Keratinocyte (primary cell): Measurements from ENCODE around the gene TMEM131. TPM values are rescaled to one million over a fixed set of nuclear protein-coding genes. Genes with fewer than 3 reads are reported as not detected.

ENCODE experiments used
- DNase-seq: peaks from one replicate; pipeline ENCODE4 v3.0.0-alpha.2; 2011; ENCODE audit warnings: low read depth, missing footprints, low spot score
- FAIRE-seq: peaks from 2 replicates; lab custom pipeline; 2011; peaks lifted over from hg19 to GRCh38; lab: Jason Lieb, UNC
- H2AFZ ChIP-seq: 2 replicates; pipeline ENCODE4 v1.6.0; 2012; ENCODE audit warnings: low read length, control low read depth, inconsistent platforms; ENCODE audit not compliant: control insufficient read depth
- H3K27ac ChIP-seq: 2 replicates; pipeline ENCODE4 v1.5.1; 2011; ENCODE audit warnings: low read length; ENCODE audit not compliant: control insufficient read depth, insufficient read depth
- H3K27me3 ChIP-seq: 3 replicates; pipeline ENCODE4 v1.6.0; 2011; ENCODE audit warnings: low read length; ENCODE audit not compliant: control insufficient read depth, insufficient read depth; ENCODE audit errors: extremely low read depth
- H3K36me3 ChIP-seq, 2 experiments: 2 replicates in 1 of 2; 3 replicates in 1 of 2; pipeline ENCODE4 v1.5.1; 2011; ENCODE audit warnings: low read length in 2 of 2, mild to moderate bottlenecking in 1 of 2; ENCODE audit not compliant: control insufficient read depth in 2 of 2, insufficient read depth in 2 of 2; ENCODE audit errors: extremely low read depth in 1 of 2
- H3K4me1 ChIP-seq: 3 replicates; pipeline ENCODE4 v1.5.1; 2011; ENCODE audit warnings: low read length; ENCODE audit not compliant: control insufficient read depth, insufficient read depth; ENCODE audit errors: extremely low read depth
- H3K4me2 ChIP-seq: 3 replicates; pipeline ENCODE4 v1.6.0; 2011; ENCODE audit warnings: low read depth, low read length; ENCODE audit not compliant: control insufficient read depth, insufficient read depth; ENCODE audit errors: extremely low read depth
- H3K4me3 ChIP-seq, 3 experiments: fragments of 200-600 bp in 1 of 3; sonication (generic) in 1 of 3; 2 replicates in 2 of 3; 3 replicates in 1 of 3; pipeline ENCODE4 v1.5.1; 2011 to 2016; ENCODE audit warnings: low read length in 3 of 3, mild to moderate bottlenecking in 3 of 3, control low read depth in 2 of 3, inconsistent platforms in 1 of 3, low read depth in 1 of 3, mixed read lengths in 1 of 3, mixed run types in 1 of 3, moderate library complexity in 1 of 3; ENCODE audit not compliant: control insufficient read depth in 2 of 3, insufficient read depth in 2 of 3; ENCODE audit errors: extremely low read depth in 1 of 3
- H3K79me2 ChIP-seq: 2 replicates; pipeline ENCODE4 v1.6.0; 2012; ENCODE audit warnings: low read length; ENCODE audit not compliant: control insufficient read depth, insufficient read depth
- H3K9ac ChIP-seq: 3 replicates; pipeline ENCODE4 v1.6.0; 2011; ENCODE audit warnings: low read length; ENCODE audit not compliant: control insufficient read depth, insufficient read depth; ENCODE audit errors: extremely low read depth
- H3K9me1 ChIP-seq: 3 replicates; pipeline ENCODE4 v1.6.0; 2011; ENCODE audit warnings: low read length; ENCODE audit not compliant: control insufficient read depth, insufficient read depth; ENCODE audit errors: extremely low read depth
- H3K9me3 ChIP-seq: 2 replicates; pipeline ENCODE4 v1.5.1; 2012; ENCODE audit warnings: low read depth, low read length; ENCODE audit not compliant: control insufficient read depth
- H4K20me1 ChIP-seq: 3 replicates; pipeline ENCODE4 v1.6.0; 2011; ENCODE audit warnings: low read length; ENCODE audit not compliant: control insufficient read depth, insufficient read depth; ENCODE audit errors: extremely low read depth
- EZH2 ChIP-seq: IDR thresholded peaks from one replicate; pipeline ENCODE4 v1.6.1; 2012; ENCODE audit warnings: inconsistent platforms, mild to moderate bottlenecking, low read length, moderate library complexity
- dilution Hi-C: fragments of 300-500 bp; cut with MboI; formaldehyde crosslinking; loops from one replicate; pipeline ENCODE4 v1.7.0; 2020; ENCODE audit warnings: low sequenced_read_pairs; ENCODE audit not compliant: extremely low pct_ligation_motif_present
- polyA plus RNA-seq, 5 experiments: library from polyadenylated mRNA; depleted of rRNA in 3 of 5; stranded (reverse) in 3 of 5; stranded (forward) in 1 of 5; unstranded in 1 of 5; fragments of >200 nt; gene quantifications; 1 replicate in 1 of 5; 2 replicates in 3 of 5; 3 replicates in 1 of 5; pipeline versions ENCODE4 v1.2.1 to v1.2.3, GENCODE V29; 2011 to 2012; ENCODE audit warnings: missing spikeins in 2 of 5, low read depth in 1 of 5, low replicate concordance in 1 of 5
- TF ChIP-seq, protein P1 (sequence below), 3 experiments: IDR thresholded peaks in 1 of 3; conservative IDR thresholded peaks in 1 of 3; optimal IDR thresholded peaks in 1 of 3; 2 replicates in 2 of 3; 3 replicates in 1 of 3; pipeline versions ENCODE3 to v1.5.1; 2011; ENCODE audit warnings: low read length in 3 of 3, mild to moderate bottlenecking in 3 of 3, moderate library complexity in 2 of 3, control low read depth in 1 of 3, inconsistent platforms in 1 of 3; ENCODE audit not compliant: insufficient read depth in 2 of 3; ENCODE audit errors: extremely low read depth in 1 of 3

The TMEM131 gene
- polyA plus RNA-seq, 1 donor (not counting 4 experiments of a cell fraction or from before 2014, with no cell fraction given): 25.5 TPM

DNA sequence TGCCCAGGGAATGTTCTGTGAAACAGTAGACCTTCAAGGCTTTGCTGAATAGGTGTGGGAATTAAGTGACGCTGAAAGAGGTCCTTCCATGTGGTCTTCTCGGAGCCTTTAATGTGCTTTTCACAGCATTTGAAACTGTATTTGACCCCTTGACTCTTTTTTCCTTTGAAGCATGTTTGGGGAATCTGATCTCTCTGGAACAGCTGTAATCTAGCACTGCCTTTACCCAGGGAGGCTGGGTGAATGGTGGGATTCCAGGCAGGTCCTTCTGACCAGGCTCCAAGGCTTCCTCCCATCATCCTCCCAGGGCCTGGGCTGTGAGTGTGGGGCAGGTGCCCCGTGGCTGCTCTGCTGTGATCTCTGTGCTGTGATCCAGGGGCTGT lies 278.1 kb downstream of the TMEM131 start:
- TF ChIP-seq EZH2: no peak
- TF ChIP-seq, protein P1, sequence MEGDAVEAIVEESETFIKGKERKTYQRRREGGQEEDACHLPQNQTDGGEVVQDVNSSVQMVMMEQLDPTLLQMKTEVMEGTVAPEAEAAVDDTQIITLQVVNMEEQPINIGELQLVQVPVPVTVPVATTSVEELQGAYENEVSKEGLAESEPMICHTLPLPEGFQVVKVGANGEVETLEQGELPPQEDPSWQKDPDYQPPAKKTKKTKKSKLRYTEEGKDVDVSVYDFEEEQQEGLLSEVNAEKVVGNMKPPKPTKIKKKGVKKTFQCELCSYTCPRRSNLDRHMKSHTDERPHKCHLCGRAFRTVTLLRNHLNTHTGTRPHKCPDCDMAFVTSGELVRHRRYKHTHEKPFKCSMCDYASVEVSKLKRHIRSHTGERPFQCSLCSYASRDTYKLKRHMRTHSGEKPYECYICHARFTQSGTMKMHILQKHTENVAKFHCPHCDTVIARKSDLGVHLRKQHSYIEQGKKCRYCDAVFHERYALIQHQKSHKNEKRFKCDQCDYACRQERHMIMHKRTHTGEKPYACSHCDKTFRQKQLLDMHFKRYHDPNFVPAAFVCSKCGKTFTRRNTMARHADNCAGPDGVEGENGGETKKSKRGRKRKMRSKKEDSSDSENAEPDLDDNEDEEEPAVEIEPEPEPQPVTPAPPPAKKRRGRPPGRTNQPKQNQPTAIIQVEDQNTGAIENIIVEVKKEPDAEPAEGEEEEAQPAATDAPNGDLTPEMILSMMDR (optimal IDR thresholded peaks at IDR 0.05 in 1 of 3, IDR thresholded peaks at IDR 0.05 in 1 of 3, conservative IDR thresholded peaks at IDR 0.05 in 1 of 3; ENCODE audit: extremely low read depth in 1 of 3, insufficient read depth in 2 of 3, low read length in 3 of 3): no peak
- H3K79me2 ChIP-seq: no peaks in the 10 kb centered on the region
- H4K20me1 ChIP-seq: no peaks in the 10 kb centered on the region
- no peaks in the 10 kb centered on the region for H3K9me1 ChIP-seq
- H3K9me3 ChIP-seq: no peaks in the 10 kb centered on the region
- peaks cover 3% of the 10 kb centered on the region for H3K27me3 ChIP-seq
- no peak overlapping the region for H3K27ac ChIP-seq
- no peak overlapping the region for H3K4me3 ChIP-seq
- no peak for FAIRE-seq
- no peak overlapping the region for H2AFZ ChIP-seq
- no peak for DNase-seq
- H3K4me2 ChIP-seq: no peak overlapping the region
- peaks cover 5% of the 10 kb centered on the region for H3K4me1 ChIP-seq
- no peaks in the 10 kb centered on the region for H3K36me3 ChIP-seq
- no peak overlapping the region for H3K9ac ChIP-seq
- dilution Hi-C loops: no loop called here

DNA sequence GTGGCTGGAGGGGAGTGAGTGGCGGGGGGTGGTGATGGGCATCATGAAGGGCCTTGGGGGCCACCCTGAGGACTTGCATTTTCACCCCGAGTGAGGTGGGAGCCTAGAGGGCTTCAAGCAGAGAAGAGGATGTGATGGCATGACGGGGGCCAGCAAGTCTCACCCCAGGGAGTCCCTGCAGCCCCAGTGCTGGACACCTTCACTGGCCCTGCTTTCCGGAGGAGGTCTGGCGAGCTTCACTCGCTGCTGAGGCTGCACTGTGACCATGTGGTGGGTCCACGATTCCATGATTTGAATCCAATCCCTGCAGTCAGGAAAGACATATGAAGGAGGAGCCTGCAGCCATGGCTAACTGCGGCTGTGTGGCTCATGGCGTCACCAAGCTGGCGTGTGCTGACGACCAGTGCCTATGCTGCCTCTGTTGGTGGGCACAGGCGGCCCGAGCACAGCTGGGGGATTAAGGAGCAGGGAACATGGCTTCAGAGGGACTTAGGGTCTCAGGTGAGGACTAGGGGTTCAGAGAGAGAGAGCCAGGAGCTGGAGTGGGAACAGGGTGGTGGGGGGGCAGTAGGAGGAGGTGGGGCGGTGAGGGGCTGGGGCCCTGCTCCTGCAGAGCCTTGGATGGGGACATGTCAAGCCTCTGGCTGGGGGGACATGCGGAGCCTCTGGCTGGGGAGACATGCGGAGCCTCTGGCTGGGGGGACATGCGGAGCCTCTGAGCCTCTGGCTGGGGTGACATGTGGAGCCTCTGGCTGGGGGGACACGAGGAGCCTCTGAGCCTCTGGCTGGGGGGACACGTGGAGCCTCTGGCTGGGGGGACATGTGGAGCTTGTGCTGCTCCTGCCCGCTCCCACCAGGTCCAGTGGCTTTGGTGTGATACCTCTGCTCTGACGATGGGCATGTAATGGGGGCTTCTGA lies 278.8 kb downstream of the TMEM131 start:
- no peaks in the 10 kb centered on the region for H3K9me1 ChIP-seq
- FAIRE-seq (no peak), DNase-seq (no peak)
- no peak overlapping the region for H3K4me3 ChIP-seq
- H2AFZ ChIP-seq: no peak overlapping the region
- H3K4me2 ChIP-seq: no peak overlapping the region
- no peaks in the 10 kb centered on the region for H3K36me3 ChIP-seq
- H3K9ac ChIP-seq: no peak overlapping the region
- H3K27me3 ChIP-seq: peaks cover 3% of the 10 kb centered on the region
- dilution Hi-C loops: no loop called here
- H3K79me2 ChIP-seq: no peaks in the 10 kb centered on the region
- H3K9me3 ChIP-seq: no peaks in the 10 kb centered on the region
- no peak overlapping the region for H3K27ac ChIP-seq
- H4K20me1 ChIP-seq: no peaks in the 10 kb centered on the region
- H3K4me1 ChIP-seq: peaks cover 5% of the 10 kb centered on the region
- no peak for TF ChIP-seq EZH2
- TF ChIP-seq, protein P1 (optimal IDR thresholded peaks at IDR 0.05 in 1 of 3, IDR thresholded peaks at IDR 0.05 in 1 of 3, conservative IDR thresholded peaks at IDR 0.05 in 1 of 3; ENCODE audit: extremely low read depth in 1 of 3, insufficient read depth in 2 of 3, low read length in 3 of 3): no peak
